Ishikawa (cell line): Measurements from ENCODE around the gene PDE4B.

Source experiments
- CEBPB ChIP-seq: IDR thresholded peaks from 2 replicates; pipeline ENCODE4 v1.6.1; 2012
- EGR1 ChIP-seq: IDR thresholded peaks from 2 replicates; pipeline ENCODE4 v1.6.1; 2012
- EP300 ChIP-seq: IDR thresholded peaks from 2 replicates; pipeline ENCODE4 v1.6.1; 2012; ENCODE audit warnings: borderline replicate concordance
- FOXM1 ChIP-seq: IDR thresholded peaks from 2 replicates; pipeline ENCODE4 v1.6.1; 2012; ENCODE audit warnings: low read depth, borderline replicate concordance
- MAX ChIP-seq: IDR thresholded peaks from 2 replicates; pipeline ENCODE4 v1.6.1; 2012
- NFIC ChIP-seq: IDR thresholded peaks from 2 replicates; pipeline ENCODE4 v1.6.1; 2012
- RAD21 ChIP-seq: IDR thresholded peaks from 2 replicates; pipeline ENCODE4 v1.6.1; 2012; ENCODE audit warnings: low read depth
- TAF1 ChIP-seq: IDR thresholded peaks from 2 replicates; pipeline ENCODE4 v1.6.1; 2012; ENCODE audit warnings: low read depth, mild to moderate bottlenecking
- TEAD4 ChIP-seq: IDR thresholded peaks from 2 replicates; pipeline ENCODE4 v1.6.1; 2012
- USF1 ChIP-seq: IDR thresholded peaks from 2 replicates; pipeline ENCODE4 v1.6.1; 2012
- YY1 ChIP-seq: IDR thresholded peaks from 2 replicates; pipeline ENCODE4 v1.6.1; 2012; ENCODE audit warnings: low read depth
- ZBTB7A ChIP-seq: IDR thresholded peaks from 2 replicates; pipeline ENCODE4 v1.6.1; 2012; ENCODE audit warnings: low read depth
- TF ChIP-seq, protein P1 (sequence below): IDR thresholded peaks from 2 replicates; pipeline ENCODE4 v1.6.1; 2012; ENCODE audit warnings: low read depth, mild to moderate bottlenecking

DNA sequence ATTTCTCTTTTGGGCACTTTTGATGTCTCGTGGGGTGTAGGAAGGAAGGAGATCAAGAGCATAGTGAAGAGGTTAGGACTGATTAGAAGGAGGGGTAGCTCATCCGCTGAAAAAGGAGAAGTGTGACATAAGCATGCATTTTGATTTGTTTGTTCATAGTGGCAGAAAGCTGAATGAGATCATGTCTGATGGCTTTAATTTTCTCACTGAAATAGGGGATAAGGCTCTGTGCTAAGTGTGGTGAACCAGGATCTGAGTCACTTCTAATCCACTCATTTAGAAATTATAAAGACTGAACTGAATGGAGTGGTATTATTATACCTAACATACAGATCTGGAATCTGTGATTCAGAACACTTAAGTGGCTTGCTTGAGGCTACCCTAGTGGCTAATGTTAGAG is 344.5 kb downstream of the PDE4B start:
- no peak for TF ChIP-seq RAD21
- no peak for TF ChIP-seq MAX
- TF ChIP-seq, protein P1, sequence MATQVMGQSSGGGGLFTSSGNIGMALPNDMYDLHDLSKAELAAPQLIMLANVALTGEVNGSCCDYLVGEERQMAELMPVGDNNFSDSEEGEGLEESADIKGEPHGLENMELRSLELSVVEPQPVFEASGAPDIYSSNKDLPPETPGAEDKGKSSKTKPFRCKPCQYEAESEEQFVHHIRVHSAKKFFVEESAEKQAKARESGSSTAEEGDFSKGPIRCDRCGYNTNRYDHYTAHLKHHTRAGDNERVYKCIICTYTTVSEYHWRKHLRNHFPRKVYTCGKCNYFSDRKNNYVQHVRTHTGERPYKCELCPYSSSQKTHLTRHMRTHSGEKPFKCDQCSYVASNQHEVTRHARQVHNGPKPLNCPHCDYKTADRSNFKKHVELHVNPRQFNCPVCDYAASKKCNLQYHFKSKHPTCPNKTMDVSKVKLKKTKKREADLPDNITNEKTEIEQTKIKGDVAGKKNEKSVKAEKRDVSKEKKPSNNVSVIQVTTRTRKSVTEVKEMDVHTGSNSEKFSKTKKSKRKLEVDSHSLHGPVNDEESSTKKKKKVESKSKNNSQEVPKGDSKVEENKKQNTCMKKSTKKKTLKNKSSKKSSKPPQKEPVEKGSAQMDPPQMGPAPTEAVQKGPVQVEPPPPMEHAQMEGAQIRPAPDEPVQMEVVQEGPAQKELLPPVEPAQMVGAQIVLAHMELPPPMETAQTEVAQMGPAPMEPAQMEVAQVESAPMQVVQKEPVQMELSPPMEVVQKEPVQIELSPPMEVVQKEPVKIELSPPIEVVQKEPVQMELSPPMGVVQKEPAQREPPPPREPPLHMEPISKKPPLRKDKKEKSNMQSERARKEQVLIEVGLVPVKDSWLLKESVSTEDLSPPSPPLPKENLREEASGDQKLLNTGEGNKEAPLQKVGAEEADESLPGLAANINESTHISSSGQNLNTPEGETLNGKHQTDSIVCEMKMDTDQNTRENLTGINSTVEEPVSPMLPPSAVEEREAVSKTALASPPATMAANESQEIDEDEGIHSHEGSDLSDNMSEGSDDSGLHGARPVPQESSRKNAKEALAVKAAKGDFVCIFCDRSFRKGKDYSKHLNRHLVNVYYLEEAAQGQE, result no peak
- no peak for TF ChIP-seq EGR1
- TF ChIP-seq TAF1, result no peak
- no peak for TF ChIP-seq EP300
- TF ChIP-seq TEAD4, result no peak
- TF ChIP-seq CEBPB, result no peak
- TF ChIP-seq ZBTB7A, result no peak
- no peak for TF ChIP-seq YY1
- no peak for TF ChIP-seq FOXM1
- TF ChIP-seq USF1, result no peak
- TF ChIP-seq NFIC, result no peak
